Measurements from ENCODE around the gene GABRG3. TPM values are rescaled to one million over a fixed set of nuclear protein-coding genes. Genes with fewer than 3 reads are reported as not detected.

The GABRG3 gene
- total RNA-seq, 4 donors from 2014 or later = 0.67 to 3.0 TPM; not detected in 2

GRCh38 chr15:27480642-27481041, 509.7 kb downstream of the GABRG3 start:
- Histone ChIP-seq H3K27me3 (no peaks in the 10 kb centered on the region), H3K4me1 (no peaks in the 10 kb centered on the region), H3K27ac (no peak overlapping the region), H3K36me3 (no peaks in the 10 kb centered on the region), H3K4me3 (replicated peaks in 1 of 3) (no peak overlapping the region), H3K9me3 (no peaks in the 10 kb centered on the region)
- 89 to 96% methylated on average over 3 of the region's 3 CpGs for WGBS, 2 donors
- no peak for DNase-seq
- intact Hi-C loops (cut with DNase I) = no loop called here
- no peak for TF ChIP-seq CTCF (IDR thresholded peaks at IDR 0.05)
- no peak for TF ChIP-seq POLR2A (IDR thresholded peaks at IDR 0.05)

GRCh38 chr15:27481768-27482167, 510.8 kb downstream of the GABRG3 start:
- no peak for TF ChIP-seq POLR2A (IDR thresholded peaks at IDR 0.05)
- no peak for TF ChIP-seq CTCF (IDR thresholded peaks at IDR 0.05)
- H3K9me3 ChIP-seq = no peaks in the 10 kb centered on the region
- no peak overlapping the region for H3K27ac ChIP-seq
- no peak for DNase-seq
- H3K27me3 ChIP-seq = no peaks in the 10 kb centered on the region
- intact Hi-C loops (cut with DNase I) = no loop called here
- no peaks in the 10 kb centered on the region for H3K36me3 ChIP-seq
- no peak overlapping the region for H3K4me3 ChIP-seq (replicated peaks in 1 of 3)
- H3K4me1 ChIP-seq = no peaks in the 10 kb centered on the region
- 65 to 71% methylated on average over 4 of the region's 4 CpGs for WGBS, 2 donors

- H3K4me3 ChIP-seq (replicated peaks in 1 of 3) = no peak overlapping the region
- H3K27ac ChIP-seq = no peak overlapping the region
- intact Hi-C loops (cut with DNase I) = no loop called here
- no peaks in the 10 kb centered on the region for H3K36me3 ChIP-seq
- WGBS, 2 donors = 90 to 96% methylated on average over 6 of the region's 6 CpGs
- DNase-seq = no peak
- TF ChIP-seq POLR2A (IDR thresholded peaks at IDR 0.05) (no peak), CTCF (IDR thresholded peaks at IDR 0.05) (no peak)
- H3K4me1 ChIP-seq = no peaks in the 10 kb centered on the region
- no peaks in the 10 kb centered on the region for H3K27me3 ChIP-seq
- no peaks in the 10 kb centered on the region for H3K9me3 ChIP-seq
These were observed 511.3 kb downstream of the GABRG3 start for GRCh38 chr15:27482287-27482686.

GRCh38 chr15:27483124-27483523, 512.1 kb downstream of the GABRG3 start:
- Histone ChIP-seq H3K4me1 (no peaks in the 10 kb centered on the region), H3K4me3 (replicated peaks in 1 of 3) (no peak overlapping the region), H3K36me3 (no peaks in the 10 kb centered on the region), H3K9me3 (no peaks in the 10 kb centered on the region), H3K27ac (no peak overlapping the region), H3K27me3 (no peaks in the 10 kb centered on the region)
- intact Hi-C loops (cut with DNase I) = no loop called here
- WGBS, 2 donors = 87% methylated on average over 6 of the region's 6 CpGs
- DNase-seq = no peak
- TF ChIP-seq CTCF (IDR thresholded peaks at IDR 0.05) (no peak), POLR2A (IDR thresholded peaks at IDR 0.05) (no peak)

GRCh38 chr15:27485265-27485664, 514.3 kb downstream of the GABRG3 start:
- intact Hi-C loops (cut with DNase I) = no loop called here
- Histone ChIP-seq H3K9me3 (no peaks in the 10 kb centered on the region), H3K4me3 (replicated peaks in 1 of 3) (no peak overlapping the region), H3K27ac (no peak overlapping the region), H3K27me3 (no peaks in the 10 kb centered on the region), H3K4me1 (peaks cover 0 to under 1% of the 10 kb centered on the region in 2 donors), H3K36me3 (no peaks in the 10 kb centered on the region)
- no peak for DNase-seq
- no peak for TF ChIP-seq CTCF (IDR thresholded peaks at IDR 0.05)
- no peak for TF ChIP-seq POLR2A (IDR thresholded peaks at IDR 0.05)
- whole genome bisulfite sequencing, 2 donors = 88 to 90% methylated on average over 3 of the region's 3 CpGs
